GM21367 (cell line): ENCODE data around the gene WHAMM.
"Not testable (repeated sequence)": the region's sequence is repeated elsewhere in the genome, so short reads cannot be mapped to it uniquely, and the experiment has no call there.

Experiments
- ATAC-seq: cut with Tn5 transposase; IDR thresholded peaks from one replicate; pipeline ENCODE4 v1.9.1; 2021; ENCODE audit not compliant: unreplicated experiment

The WHAMM gene, protein sequence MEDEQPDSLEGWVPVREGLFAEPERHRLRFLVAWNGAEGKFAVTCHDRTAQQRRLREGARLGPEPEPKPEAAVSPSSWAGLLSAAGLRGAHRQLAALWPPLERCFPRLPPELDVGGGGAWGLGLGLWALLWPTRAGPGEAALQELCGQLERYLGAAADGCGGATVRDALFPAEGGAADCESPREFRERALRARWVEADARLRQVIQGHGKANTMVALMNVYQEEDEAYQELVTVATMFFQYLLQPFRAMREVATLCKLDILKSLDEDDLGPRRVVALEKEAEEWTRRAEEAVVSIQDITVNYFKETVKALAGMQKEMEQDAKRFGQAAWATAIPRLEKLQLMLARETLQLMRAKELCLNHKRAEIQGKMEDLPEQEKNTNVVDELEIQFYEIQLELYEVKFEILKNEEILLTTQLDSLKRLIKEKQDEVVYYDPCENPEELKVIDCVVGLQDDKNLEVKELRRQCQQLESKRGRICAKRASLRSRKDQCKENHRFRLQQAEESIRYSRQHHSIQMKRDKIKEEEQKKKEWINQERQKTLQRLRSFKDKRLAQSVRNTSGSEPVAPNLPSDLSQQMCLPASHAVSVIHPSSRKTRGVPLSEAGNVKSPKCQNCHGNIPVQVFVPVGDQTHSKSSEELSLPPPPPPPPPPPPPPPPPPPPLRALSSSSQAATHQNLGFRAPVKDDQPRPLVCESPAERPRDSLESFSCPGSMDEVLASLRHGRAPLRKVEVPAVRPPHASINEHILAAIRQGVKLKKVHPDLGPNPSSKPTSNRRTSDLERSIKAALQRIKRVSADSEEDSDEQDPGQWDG

DNA sequence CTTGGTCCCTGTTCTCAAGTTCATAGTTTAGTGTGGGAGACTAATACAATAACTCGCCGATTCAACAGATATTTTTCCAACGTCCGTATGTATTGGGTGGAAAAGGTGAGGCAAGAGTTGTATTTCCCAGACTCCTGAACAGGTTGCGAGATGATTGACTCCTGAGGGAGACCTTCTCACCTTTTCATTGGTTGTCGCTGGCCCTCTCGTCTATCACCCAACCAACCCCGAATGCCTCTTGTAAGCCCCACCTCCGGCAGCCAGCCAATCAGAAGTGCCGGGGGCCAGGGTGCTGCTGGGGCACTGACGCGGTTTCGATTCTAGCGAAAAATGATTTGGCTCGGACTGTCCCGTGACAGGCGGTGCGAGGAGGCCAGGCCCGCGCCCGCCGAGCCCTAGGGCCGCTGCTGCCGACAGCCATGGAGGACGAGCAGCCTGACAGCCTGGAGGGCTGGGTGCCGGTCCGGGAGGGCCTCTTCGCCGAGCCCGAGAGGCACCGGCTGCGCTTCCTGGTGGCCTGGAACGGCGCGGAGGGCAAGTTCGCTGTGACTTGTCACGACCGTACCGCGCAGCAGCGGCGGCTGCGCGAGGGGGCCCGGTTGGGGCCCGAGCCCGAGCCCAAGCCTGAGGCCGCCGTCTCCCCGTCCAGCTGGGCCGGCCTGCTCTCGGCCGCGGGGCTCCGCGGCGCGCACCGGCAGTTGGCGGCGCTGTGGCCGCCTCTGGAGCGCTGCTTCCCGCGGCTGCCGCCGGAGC is at the start of gene WHAMM:
Gene WHAMM (plus strand): TSS at position 321 of the 753 bp plus-strand sequence. CDS start 99 bp downstream, at position 420.
- peak; percentile 71 for ATAC-seq

DNA sequence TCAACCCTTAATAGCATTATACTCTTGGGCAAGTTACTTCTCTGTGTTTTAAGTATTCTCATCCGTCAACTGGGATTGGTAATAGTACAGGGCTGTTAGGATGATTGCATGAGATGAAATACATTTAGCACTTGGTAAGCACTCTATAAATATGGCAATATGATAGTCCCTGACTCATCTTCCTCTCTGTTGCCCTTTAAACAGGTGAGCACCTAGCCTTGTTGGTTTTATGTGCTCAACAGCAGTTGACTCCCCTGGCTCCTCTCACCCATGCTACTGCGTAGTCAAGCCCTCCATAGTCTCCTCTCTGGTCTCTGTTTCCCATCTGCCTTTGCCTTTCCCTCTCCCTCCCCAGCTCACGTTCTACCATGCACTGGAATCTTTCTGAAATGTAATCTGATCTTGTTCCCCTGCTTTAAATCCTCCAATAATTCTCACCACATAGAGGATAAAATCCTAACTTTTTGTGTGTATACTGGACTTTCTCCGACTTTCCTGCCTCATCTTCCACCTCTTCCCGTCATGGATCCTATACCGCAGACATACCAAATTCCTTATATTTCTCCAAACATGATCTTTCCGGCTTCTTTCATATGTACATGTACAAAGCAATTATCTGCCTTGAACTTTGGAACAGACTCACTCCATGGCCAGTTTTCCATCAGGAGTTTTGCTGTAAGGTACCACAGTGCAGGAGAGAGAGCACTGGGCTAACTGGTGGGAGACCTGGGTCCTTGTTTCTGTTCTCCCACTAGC is 45.9 kb upstream of the WHAMM start:
- no peak for ATAC-seq

DNA sequence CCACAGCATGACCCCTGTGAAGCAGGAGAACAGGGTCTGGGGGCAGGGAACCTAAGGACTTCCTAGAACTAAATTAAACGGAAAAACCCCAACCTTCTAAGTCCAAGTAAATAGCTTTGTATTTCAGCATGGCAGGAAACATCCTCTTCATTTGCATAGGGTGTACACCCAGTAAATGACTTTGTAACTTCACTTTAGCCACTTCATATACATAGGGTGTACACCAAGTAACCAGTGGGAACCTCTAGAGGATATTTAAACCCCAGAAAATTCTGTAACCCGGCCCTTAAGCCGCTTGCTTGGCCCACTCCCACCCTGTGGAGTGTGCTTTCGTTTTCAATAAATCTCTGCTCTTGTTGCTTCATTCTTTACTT is 45.3 kb upstream of the WHAMM start:
- no peak for ATAC-seq

DNA sequence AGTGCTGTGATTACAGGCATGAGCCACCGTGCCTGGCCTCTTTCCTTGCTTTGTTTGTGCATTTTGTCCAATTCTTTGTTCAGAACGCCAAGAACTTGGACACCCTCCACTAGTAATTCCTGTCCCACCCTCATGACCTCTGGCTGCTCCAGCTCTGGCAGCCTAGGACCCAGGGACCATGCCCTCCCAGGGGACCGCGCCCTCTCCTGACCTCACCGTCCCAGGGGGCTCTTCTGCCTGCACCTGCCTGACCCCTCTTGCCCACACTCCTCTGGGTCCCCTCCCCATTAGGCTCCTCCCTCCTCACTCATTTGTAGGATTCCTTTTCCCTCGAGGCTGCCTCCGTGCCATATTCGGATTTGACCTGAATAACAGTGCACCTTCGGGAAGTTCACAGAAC is 44.7 kb upstream of the WHAMM start:
- no peak for ATAC-seq

DNA sequence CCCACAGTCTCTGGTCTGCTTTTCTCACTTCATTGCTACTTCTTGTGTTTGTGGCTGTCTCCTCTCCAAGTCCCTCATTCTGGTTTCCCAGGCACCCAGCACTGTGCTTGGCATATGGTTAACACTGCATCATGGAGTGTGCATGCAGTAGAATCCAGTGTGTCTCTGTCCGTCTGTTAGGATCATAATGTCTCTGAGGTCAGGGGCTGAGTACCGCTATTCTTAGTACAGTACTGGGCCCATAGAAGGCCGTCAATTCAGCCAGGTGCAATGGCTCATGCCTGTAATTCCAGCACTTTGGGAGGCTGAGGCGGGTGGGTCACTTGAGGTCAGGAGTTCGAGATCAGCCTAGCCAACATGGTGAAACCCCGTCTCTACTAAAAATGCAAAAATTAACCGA is 43.2 kb upstream of the WHAMM start:
- not testable (repeated sequence) for ATAC-seq

DNA sequence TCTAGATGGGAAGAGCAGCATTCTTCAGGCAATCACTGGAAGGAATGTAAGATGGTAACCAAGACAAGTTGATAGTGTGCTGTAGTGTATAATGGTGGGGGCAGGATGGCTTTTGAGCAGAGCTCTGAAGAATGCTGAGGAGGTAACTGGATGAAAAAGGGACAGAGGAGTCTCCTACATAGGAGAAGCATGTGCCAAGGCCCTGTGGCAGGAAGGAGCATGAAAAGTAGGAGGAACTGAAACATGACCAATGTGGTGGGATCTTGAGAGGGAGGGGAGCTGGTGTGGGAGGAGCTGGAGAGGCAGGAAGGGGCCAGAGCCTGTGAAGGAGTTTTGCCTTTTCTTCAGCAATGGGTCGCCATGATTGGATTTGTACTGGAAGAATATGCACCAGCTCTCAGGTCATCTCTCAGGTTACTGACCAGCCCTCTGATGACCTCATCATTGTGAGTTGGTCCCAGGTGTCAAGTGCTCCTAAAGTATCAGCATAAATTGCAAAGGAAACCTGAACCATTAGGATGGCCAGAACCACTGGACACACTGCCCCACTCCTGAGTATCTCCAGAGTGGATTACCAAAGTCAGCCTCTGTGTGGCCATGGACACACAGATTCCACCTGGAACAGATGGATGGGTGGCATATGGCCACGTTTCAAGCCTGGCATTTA is 42.1 kb upstream of the WHAMM start:
- ATAC-seq = no peak

DNA sequence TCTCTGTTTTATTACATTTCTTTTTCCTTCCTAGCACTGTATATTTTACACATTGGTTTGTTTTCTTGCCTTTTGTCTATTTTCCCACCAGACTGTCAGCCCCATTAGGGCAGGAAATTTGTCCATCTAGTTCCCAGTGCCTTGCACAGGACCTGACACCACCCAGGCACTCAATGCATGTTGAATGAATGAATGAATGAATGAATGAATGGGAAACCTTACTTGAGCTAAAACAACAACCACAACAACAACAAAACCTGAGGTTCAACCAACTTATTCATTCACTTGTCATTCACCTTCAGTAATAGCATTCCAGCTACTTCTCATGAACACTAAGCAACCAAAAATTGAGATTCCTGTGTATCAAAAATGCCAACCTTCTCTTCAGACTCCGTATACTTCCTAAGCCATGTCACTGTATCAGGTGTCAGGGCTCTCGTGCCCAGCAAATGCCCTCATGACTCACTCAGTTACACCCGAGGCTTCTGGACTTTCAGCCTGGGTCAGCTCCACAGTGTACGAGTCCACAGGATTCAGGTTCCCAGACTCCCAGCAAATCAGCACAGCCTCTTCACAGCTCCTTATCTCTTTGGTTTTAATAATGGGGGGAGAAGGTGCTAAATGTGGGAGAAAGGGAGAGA is 40.9 kb upstream of the WHAMM start:
- ATAC-seq = no peak

DNA sequence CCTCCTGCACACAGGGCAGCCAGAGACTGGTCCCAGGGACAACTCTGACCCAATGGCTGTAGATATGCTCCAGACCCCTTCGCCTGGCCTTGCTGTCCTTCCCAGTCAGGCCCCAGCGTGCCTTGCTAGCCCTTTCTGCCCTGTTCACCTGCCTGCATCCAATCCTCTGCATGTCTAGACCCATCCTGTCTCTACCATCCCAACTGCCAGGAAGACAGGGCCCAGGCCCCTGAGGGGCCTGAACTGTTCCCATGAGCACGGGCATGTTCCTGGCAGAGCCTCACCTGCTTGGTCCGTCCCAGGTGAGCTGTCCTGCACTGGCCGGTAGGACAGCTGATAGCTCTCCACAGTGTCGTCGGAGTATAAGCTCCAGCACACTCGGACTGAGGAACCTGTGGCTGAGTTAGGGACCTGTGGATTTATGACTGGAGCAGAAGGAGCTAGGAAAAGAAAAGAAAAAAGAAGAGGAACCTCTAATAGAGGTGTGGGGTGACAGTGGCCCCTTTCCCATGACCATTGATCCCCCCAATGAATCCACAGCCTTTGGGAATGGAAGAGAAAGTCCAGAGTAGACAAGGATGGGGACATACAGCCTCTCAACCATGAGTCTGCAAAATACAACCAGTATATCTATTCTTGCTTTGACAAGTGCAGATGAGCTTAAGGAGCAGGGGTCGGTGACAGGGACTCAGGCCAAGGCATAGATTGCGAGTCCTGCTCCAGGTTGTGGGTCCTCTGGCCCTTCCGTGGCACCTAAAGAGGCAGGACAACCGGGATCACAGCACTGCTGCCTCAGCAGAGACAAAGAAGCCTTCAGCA is 37.4 kb upstream of the WHAMM start:
- no peak for ATAC-seq

DNA sequence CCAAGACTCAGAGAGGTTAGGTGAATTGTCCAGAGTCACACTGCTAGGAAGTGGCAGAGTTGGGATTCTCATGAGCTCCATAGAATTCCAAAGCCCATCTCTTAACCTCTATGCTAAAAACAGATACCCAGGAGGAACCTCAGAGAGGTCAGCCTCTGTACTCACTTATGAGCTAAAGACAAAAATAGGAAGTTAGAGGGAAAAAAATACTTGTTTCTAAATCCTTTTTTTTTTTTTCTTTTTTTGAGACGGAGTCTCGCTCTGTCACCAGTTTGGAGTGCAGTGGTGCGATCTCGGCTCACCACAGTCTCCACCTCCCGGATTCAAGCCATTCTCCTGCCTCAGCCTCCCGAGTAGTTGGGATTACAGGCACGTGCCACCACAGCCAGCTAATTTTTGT is 34.9 kb upstream of the WHAMM start:
- ATAC-seq = no peak

DNA sequence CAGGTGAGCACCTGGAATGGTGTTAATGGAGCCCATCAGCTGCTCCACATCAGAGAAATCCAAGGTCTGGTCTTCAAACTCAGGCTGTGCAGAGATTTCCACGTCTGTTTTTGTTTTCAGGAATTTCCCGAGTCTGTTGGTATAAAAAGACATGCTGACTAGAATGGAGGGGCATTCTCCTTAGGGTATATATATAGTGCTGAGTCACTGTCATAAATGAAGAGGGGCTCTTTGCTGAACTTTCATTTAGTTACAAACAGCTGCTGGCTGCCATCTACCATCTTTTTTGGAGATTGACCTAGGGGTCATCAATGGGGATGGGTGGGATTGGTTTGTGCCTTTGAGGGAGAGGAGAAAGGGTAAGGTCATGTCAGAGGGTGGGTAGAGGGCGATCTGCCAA is 30.7 kb upstream of the WHAMM start:
- no peak for ATAC-seq

DNA sequence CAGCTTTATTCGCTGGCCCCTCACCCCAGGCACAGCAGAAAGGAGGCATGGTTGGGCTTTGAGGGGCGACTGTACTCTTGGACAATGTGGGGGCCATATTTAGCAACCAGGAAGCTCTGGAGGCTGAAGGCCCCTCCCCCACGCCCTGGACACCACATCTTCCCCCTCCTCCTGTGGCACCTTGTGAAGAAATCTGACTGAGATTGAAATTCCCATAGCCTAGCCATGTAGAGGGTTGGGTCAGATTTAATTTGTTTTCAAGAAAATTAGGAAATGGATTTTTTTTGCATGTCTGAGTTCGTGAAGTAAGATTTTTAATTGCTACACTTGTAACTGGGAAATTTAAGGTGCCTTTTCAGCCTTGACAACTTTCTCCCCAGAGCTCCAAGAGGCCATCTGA is 28.1 kb upstream of the WHAMM start:
- no peak for ATAC-seq

DNA sequence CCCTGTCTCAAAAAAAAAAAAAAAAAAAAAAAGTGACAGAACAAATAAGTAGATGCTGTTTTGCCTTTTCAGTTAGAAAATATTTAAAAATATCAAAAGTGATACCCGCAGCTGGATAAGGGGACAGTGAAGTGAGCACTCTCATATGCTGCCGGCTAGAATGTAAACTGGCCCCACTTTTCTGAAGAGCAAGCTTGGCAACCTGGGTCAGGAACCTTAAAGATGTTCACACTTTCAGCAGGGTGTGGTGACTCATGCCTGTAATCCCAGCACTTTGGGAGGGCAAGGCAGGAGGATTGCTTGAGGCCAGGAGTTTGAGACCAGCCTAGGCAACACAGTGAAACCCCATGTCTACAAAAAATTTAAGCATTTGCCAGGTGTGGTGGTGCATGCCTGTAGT is 20.9 kb upstream of the WHAMM start:
- no peak for ATAC-seq

DNA sequence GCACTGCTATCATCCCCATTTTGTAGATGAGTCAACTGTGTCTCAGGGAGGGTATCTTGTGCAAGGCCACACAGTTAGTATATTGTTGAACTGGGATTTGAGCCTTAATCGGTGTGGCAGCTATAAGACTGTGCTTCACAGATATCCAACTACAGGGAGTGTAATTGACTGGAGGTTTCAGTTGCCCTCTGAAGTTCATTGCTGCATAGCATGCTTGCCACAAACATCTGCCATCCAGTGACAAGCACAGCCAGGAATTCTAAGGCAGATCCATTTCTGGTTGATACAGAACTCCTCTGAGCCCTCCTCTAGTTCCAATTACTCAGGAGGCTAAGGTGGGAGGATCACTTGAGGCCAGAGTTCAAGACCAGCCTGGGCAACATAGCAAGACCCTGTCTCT is 19.9 kb upstream of the WHAMM start:
- no peak for ATAC-seq

DNA sequence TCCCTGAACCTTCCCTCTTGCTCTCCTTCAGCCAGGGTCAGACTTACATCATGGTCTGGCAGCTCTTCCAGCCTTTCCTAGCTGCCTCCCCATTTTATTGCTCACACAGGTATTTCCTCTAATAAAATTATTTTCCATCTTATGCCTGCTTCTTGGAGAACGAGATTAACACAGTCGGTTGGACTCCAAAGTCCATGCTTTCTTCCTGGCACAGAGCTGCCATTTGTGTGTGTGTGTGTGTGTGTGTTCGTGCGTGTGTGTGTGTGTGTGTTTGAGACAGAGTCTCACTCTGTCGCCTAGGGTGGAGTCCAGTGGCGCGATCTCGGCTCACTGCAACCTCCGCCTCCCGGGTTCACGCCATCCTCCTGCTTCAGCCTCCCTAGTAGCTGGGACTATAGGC is 19.1 kb upstream of the WHAMM start:
- no peak for ATAC-seq

DNA sequence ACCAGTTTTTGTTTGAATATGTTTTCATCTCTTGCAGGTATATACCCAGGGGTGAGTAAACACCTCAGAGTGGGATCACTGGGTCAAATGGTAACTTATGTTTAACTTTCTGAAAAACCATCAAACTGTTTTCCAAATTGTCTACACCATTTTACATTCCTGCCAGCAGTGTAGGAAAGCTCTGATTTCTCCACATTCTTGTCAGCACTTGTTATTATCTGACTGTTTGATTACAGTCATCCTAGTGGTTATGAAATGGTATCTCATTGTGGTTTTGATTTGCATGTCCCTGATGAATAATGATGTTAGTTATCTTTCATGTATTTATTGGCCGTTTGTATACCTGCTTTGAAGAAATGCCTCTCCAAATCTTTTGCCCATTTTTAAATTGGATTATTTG is 17.4 kb upstream of the WHAMM start:
- no peak for ATAC-seq

DNA sequence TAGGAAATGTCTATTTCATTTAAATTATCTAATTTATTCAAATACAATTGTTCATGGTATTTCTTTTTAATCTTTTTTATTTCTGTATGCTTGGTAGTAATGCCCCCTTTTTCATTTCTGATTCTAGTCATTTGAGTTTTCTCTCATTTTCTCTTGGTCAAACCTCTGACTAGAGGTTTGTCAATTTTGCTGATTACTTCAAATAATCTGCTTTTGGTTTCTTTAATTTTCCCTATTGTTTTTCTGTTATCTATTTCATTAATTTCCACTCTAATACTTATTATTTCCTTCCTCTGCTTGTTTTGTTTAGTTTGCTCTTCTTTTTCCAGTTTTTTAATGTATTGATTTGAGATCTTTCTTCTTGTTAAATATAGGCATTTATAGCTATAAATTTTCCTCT is 15.7 kb upstream of the WHAMM start:
- no peak for ATAC-seq

DNA sequence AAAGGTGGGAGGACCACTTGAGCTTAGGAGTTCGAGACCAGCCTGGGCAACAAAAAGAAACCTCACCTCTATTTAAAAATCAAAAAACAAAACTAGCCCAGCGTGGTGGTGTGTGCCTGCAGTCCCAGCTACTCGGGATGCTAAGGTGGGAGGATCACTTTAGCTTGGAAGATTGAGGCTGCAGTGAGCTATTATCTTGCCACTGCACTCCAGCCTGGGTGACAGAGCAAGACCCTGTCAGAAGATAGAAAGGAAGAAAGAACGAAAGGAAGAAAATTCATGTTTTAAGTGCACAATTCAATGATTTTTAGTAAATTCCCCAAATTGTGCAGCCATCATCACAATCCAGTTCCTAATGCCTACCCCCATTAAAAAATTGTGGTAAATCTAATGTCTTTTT is 11.3 kb upstream of the WHAMM start:
- ATAC-seq = no peak

DNA sequence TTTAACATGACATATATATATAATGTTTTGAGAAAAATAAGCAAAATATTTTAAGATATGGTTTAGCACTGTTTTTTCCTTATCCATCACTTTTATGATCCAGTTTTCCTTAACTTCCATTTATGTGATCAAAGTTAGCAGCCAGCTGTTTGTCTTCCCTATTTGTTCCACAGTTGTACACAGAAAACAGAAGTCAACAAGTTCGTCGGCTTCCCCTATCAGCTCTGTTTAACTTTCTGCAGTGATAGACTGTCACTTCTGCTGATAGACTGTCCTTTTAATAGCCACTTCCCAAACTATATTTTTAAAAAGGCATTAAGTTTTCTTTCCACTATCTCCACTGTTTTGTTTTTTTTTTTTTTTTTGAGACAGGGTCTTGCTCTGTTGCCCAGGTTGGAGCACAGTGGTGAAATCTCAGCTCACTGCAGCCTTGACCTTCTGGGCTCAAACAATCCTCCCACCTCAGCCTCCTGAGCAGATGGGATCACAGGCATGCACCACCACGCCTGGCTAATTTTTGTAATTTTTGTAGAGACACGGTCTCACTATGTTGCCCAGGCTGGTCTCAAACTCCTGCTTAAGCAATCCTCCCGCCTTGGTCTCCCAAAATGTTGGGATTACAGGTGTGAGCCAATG is 10.8 kb upstream of the WHAMM start:
- no peak for ATAC-seq
